Activated T-helper 17 cell treated with anti-CD3 and anti-CD28 coated beads, Interleukin-2, amount 50 U/mL, for 72 hours (primary cell): ENCODE measurements around the gene PRRC2C. TPM values are rescaled to one million over a fixed set of nuclear protein-coding genes. Genes with fewer than 3 reads are reported as not detected.

Experiments
- total RNA-seq, 2 donors: library from RNA; stranded (reverse); gene quantifications; one replicate each; pipeline ENCODE4 v1.2.3, GENCODE V29; 2022

The PRRC2C gene
- total RNA-seq, 2 donors from 2014 or later = 209 to 242 TPM

Other genes starting within 250 kb of the PRRC2C start
- gene FMO1, start 237.0 kb upstream of the PRRC2C start, total RNA-seq = not detected
- gene FMO4, start 171.3 kb upstream of the PRRC2C start, total RNA-seq = 1 to 10 TPM; 2.0 to 2.7 TPM
- gene MYOCOS, start 136.7 kb downstream of the PRRC2C start, total RNA-seq = under 1 TPM in 1 of 2 donors, not detected in 1; 0.11 TPM
- gene MYOC, start 167.2 kb downstream of the PRRC2C start, total RNA-seq = not detected